GM12878 (cell line): ENCODE data around the gene GCSAM. TPM values are rescaled to one million over a fixed set of nuclear protein-coding genes. Genes with fewer than 3 reads are reported as not detected.

Experiments used
- ATAC-seq: fragments of 200-7000 bp; cut with Tn5 transposase; 3 replicates; pipeline ENCODE4 v1.9.1; 2020; ENCODE audit warnings: mild to moderate bottlenecking, moderate library complexity
- BruUV-seq: library from RNA; stranded (reverse); fragments of 400-500 nt; replicated peaks from 2 replicates; lab custom pipeline; 2021; lab: Mats Ljungman, UMichigan
- CTCF ChIA-PET: fragments of 300-600 bp; sonication (Branson Sonifier 250); formaldehyde crosslinking; extraction: SDS; loops from one replicate; lab custom pipeline; 2021; ENCODE audit warnings: inconsistent platforms; lab: Yijun Ruan, JAX
- POLR2A ChIA-PET: fragments of 350-600 bp; formaldehyde crosslinking; extraction: SDS; loops from one replicate; lab custom pipeline; 2021; ENCODE audit warnings: inconsistent platforms; lab: Charles Lee
- RAD21 ChIA-PET: fragments of 300-600 bp; sonication (Branson Sonifier 250); formaldehyde crosslinking; loops from one replicate; lab custom pipeline; 2023; ENCODE audit warnings: antibody characterized with exemption; ENCODE audit not compliant: unreplicated experiment; lab: Charles Lee
- SMC1A ChIA-PET: fragments of 300-600 bp; sonication (Branson Sonifier 250); formaldehyde crosslinking; loops from one replicate; lab custom pipeline; 2023; ENCODE audit not compliant: unreplicated experiment, uncharacterized antibody; lab: Charles Lee
- DNase-seq: peaks from one replicate; pipeline ENCODE4 v3.0.0-alpha.2; 2011; ENCODE audit warnings: low read depth, low spot score
- FAIRE-seq: peaks from 3 replicates; lab custom pipeline; 2011; peaks lifted over from hg19 to GRCh38; lab: Jason Lieb, UNC
- H2AFZ ChIP-seq: 2 replicates; pipeline ENCODE4 v1.6.0; 2011; ENCODE audit warnings: low read depth, low read length, control low read depth; ENCODE audit not compliant: control insufficient read depth
- H3K27ac ChIP-seq: 2 replicates; pipeline ENCODE4 v1.5.1; 2011; ENCODE audit warnings: control low read depth; ENCODE audit not compliant: control insufficient read depth, insufficient read depth
- H3K27me3 ChIP-seq, 2 experiments: replicated peaks in 1 of 2; 2 replicates each; pipeline versions ENCODE4 v1.6.0 to v1.6.1; 2011; ENCODE audit warnings: low read length in 1 of 2; ENCODE audit not compliant: control insufficient read depth in 2 of 2, insufficient read depth in 2 of 2
- H3K36me3 ChIP-seq, 2 experiments: 2 replicates each; pipeline ENCODE4 v1.5.1; 2011; ENCODE audit warnings: low read length in 1 of 2; ENCODE audit not compliant: control insufficient read depth in 2 of 2, insufficient read depth in 2 of 2
- H3K4me1 ChIP-seq: 2 replicates; pipeline ENCODE4 v1.6.1; 2011; ENCODE audit warnings: mild to moderate bottlenecking, low read length, moderate library complexity, mixed read lengths; ENCODE audit not compliant: control insufficient read depth, insufficient read depth
- H3K4me2 ChIP-seq: 2 replicates; pipeline ENCODE4 v1.6.0; 2011; ENCODE audit warnings: control low read depth; ENCODE audit not compliant: control insufficient read depth, insufficient read depth
- H3K4me3 ChIP-seq: fragments of 200-600 bp; sonication (generic); 2 replicates; pipeline ENCODE4 v1.5.1; 2016
- H3K79me2 ChIP-seq: 2 replicates; pipeline ENCODE4 v1.6.0; 2011; ENCODE audit warnings: low read length; ENCODE audit not compliant: control insufficient read depth, insufficient read depth
- H3K9ac ChIP-seq: 2 replicates; pipeline ENCODE4 v1.8.0; 2011; ENCODE audit warnings: low read length, control low read depth, mixed read lengths; ENCODE audit not compliant: control insufficient read depth, insufficient read depth
- H3K9me3 ChIP-seq: replicated peaks from 3 replicates; pipeline ENCODE4 v1.5.1; 2011; ENCODE audit warnings: mild to moderate bottlenecking, low read length; ENCODE audit not compliant: control insufficient read depth, insufficient read depth
- H4K20me1 ChIP-seq: 2 replicates; pipeline ENCODE4 v1.6.0; 2011; ENCODE audit not compliant: control insufficient read depth, insufficient read depth
- ATF2 ChIP-seq: IDR thresholded peaks from 2 replicates; pipeline ENCODE4 v1.6.1; 2012; ENCODE audit warnings: low read length, inconsistent platforms
- BCL11A ChIP-seq: IDR thresholded peaks from 2 replicates; pipeline ENCODE4 v1.6.1; 2011; ENCODE audit warnings: low read depth, low read length
- CEBPZ ChIP-seq: fragments of 150-350 bp; IDR thresholded peaks from 2 replicates; pipeline ENCODE4 v1.6.1; 2016; ENCODE audit warnings: low read depth, low read length
- CHD2 ChIP-seq: IDR thresholded peaks from 2 replicates; pipeline ENCODE4 v1.6.1; 2011; ENCODE audit warnings: low read depth, low read length, improper control_type of control experiment, borderline replicate concordance
- POLR2AphosphoS5 ChIP-seq: IDR thresholded peaks from 2 replicates; pipeline ENCODE4 v1.6.1; 2011; ENCODE audit warnings: mild to moderate bottlenecking, low read length, inconsistent platforms
- POU2F2 ChIP-seq: IDR thresholded peaks from 3 replicates; pipeline ENCODE4 v1.6.1; 2011; ENCODE audit warnings: low read depth, mild to moderate bottlenecking, low read length, borderline replicate concordance
- SMAD1 ChIP-seq: fragments of 450-650 bp; IDR thresholded peaks from 2 replicates; pipeline ENCODE4 v1.6.1; 2018; ENCODE audit warnings: mild to moderate bottlenecking, low read depth; ENCODE audit not compliant: partially characterized antibody
- TCF12 ChIP-seq: IDR thresholded peaks from 2 replicates; pipeline ENCODE4 v1.6.1; 2011; ENCODE audit warnings: low read depth, mild to moderate bottlenecking, low read length
- TCF3 ChIP-seq: IDR thresholded peaks from 2 replicates; pipeline ENCODE4 v1.6.1; 2012; ENCODE audit warnings: low read depth, mild to moderate bottlenecking, low read length, borderline replicate concordance; ENCODE audit not compliant: insufficient read depth
- ZBED1 ChIP-seq: IDR thresholded peaks from 2 replicates; pipeline ENCODE4 v1.6.1; 2016; ENCODE audit warnings: borderline replicate concordance
- WGBS: methylation state at CpG from one replicate; pipeline ENCODE4 v1.1.6; 2016; ENCODE audit warnings: low lambda C conversion rate; ENCODE audit not compliant: insufficient replicate concordance, insufficient coverage; ENCODE audit errors: missing lambda C conversion rate; 5-methylcytosine and 5-hydroxymethylcytosine counted together
- in situ Hi-C: fragments of 300-500 bp; cut with MboI; formaldehyde crosslinking; loops from 9 replicates; pipeline ENCODE4 v1.14.3; 2018; ENCODE audit warnings: mixed read lengths
- intact Hi-C: fragments of 100-400 bp; cut with micrococcal nuclease; formaldehyde crosslinking; loops from one replicate; pipeline ENCODE4 v1.14.2; 2022; ENCODE audit not compliant: unreplicated experiment
- polyA plus RNA-seq, 11 experiments: library from polyadenylated mRNA; depleted of rRNA in 4 of 11; unstranded in 6 of 11; stranded (reverse) in 5 of 11; fragments of >200 nt; fragmentation: Nextera tagmentation in 4 of 11; fragmentation: Illumina TruSeq in 1 of 11; extraction: Ambion mirVana in 4 of 11; extraction: Trizol in 1 of 11; gene quantifications; 1 replicate in 1 of 11; 2 replicates in 10 of 11; pipeline versions ENCODE4 v1.2.1 to v1.2.3, GENCODE V29; 2011 to 2016; ENCODE audit warnings: inconsistent platforms in 2 of 11, missing spikeins in 2 of 11, low read depth in 1 of 11
- total RNA-seq, 4 experiments: library from RNA; depleted of rRNA in 3 of 4; stranded (reverse); fragments of >200 nt in 3 of 4; fragmentation: Illumina TruSeq in 1 of 4; extraction: Trizol in 1 of 4; gene quantifications; 2 replicates each; pipeline versions ENCODE4 v1.2.1 to v1.2.3, GENCODE V29; 2013 to 2021
- TF ChIP-seq, protein P1 (sequence below): fragments of 450-650 bp; IDR thresholded peaks from 2 replicates; pipeline ENCODE4 v1.6.1; 2017; ENCODE audit warnings: mild to moderate bottlenecking, moderate library complexity

The GCSAM gene
- total and polyA plus RNA-seq, 10 of the 15 experiments (the other 5 are each of a cell fraction or from before 2014, with no cell fraction given), result 81.5 to 407 (median 107) TPM

DNA sequence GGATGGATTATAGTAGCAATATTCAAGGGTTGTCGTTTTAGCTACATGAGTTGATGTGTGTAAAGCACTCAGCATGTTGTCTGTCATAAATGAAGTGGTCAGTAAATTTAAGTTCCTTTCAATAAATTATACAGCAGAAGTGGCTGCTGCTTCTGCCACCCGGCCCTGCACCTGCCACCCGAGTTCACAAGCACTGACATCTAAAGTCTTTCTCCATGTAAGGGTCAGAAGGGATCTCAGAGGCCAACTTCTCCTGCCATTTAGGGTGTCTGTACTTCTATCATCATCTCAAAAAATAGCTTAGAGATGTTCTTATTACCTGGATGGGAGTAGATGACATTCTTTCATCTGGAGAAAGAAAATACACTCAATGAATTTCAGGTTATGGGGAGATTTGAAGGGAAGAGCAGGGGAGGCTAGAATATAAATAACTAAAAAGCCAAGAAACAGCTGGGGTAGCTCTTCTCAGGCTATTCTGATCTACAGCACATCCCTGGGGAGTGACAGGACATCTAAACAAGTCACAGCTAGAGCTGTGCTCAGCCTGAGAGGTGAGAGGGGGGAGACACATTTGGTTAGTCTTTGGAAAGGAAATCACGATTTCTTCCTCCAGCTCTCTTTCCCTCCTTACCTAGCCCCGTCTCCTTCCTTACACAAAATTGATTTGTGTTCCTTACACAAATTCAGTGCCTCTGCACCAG, 8.0 kb downstream of the GCSAM start (continued):
- 0 out of 3 replicates have a peak, but pooled peaks have one; percentile 5 for TF ChIP-seq POU2F2

GRCh38 chr3:112123548-112123947, 9.5 kb downstream of the GCSAM start:
- no peaks in the 10 kb centered on the region for H3K27me3 ChIP-seq
- no peak overlapping the region for H2AFZ ChIP-seq
- POLR2A ChIA-PET, result interaction anchor here (0.9 to 2.5 kb wide), 4 partner anchors 9 to 375 kb away, joined by 3 to 9 read pairs (median 3); partner anchors contain the start of gene GCSAM
- peak overlapping the region; percentile 46 for H3K4me2 ChIP-seq
- ATAC-seq (no peak; the same call in 2 of the 3 replicates), FAIRE-seq (no peak), DNase-seq (no peak)
- peak overlapping the region; percentile 91 for H3K27ac ChIP-seq
- H3K9me3 ChIP-seq, result no peaks in the 10 kb centered on the region
- H4K20me1 ChIP-seq, result no peaks in the 10 kb centered on the region
- intact Hi-C loops (no loop called here), in situ Hi-C loops (no loop called here)
- 3% methylated on average over 2 of the region's 2 CpGs for WGBS
- CTCF ChIA-PET, result interaction anchor here (0.7 to 18.1 kb wide), 9 partner anchors 6 to 397 kb away, joined by 3 to 226 read pairs (median 6); partner anchors contain the start of gene SLC9C1
- RAD21 ChIA-PET, result interaction anchor here (0.9 to 17.9 kb wide), 6 partner anchors 7 to 366 kb away, joined by 3 to 457 read pairs (median 8); partner anchors contain the start of gene GCSAM
- H3K36me3 ChIP-seq, result peaks cover 5 to 16% of the 10 kb centered on the region in 2 experiments; a peak in 2 of 4 replicates
- BruUV-seq, result no TSS peak
- SMC1A ChIA-PET, result interaction anchor here (1.0 to 18.5 kb wide), 3 partner anchors 6 to 13 kb away, joined by 5 to 489 read pairs (median 66); partner anchors contain the start of gene GCSAM
- peak overlapping the region; percentile 31 for H3K9ac ChIP-seq
- H3K79me2 ChIP-seq, result peaks cover 70% of the 10 kb centered on the region
- peaks cover 83% of the 10 kb centered on the region for H3K4me1 ChIP-seq
- H3K4me3 ChIP-seq, result no peak overlapping the region
- TF ChIP-seq BCL11A, result no peak
- no peak for TF ChIP-seq SMAD1
- TF ChIP-seq TCF3, result no peak
- 0 out of 2 replicates have a peak, but pooled peaks have one; percentile 7 for TF ChIP-seq CHD2
- TF ChIP-seq, protein P1, sequence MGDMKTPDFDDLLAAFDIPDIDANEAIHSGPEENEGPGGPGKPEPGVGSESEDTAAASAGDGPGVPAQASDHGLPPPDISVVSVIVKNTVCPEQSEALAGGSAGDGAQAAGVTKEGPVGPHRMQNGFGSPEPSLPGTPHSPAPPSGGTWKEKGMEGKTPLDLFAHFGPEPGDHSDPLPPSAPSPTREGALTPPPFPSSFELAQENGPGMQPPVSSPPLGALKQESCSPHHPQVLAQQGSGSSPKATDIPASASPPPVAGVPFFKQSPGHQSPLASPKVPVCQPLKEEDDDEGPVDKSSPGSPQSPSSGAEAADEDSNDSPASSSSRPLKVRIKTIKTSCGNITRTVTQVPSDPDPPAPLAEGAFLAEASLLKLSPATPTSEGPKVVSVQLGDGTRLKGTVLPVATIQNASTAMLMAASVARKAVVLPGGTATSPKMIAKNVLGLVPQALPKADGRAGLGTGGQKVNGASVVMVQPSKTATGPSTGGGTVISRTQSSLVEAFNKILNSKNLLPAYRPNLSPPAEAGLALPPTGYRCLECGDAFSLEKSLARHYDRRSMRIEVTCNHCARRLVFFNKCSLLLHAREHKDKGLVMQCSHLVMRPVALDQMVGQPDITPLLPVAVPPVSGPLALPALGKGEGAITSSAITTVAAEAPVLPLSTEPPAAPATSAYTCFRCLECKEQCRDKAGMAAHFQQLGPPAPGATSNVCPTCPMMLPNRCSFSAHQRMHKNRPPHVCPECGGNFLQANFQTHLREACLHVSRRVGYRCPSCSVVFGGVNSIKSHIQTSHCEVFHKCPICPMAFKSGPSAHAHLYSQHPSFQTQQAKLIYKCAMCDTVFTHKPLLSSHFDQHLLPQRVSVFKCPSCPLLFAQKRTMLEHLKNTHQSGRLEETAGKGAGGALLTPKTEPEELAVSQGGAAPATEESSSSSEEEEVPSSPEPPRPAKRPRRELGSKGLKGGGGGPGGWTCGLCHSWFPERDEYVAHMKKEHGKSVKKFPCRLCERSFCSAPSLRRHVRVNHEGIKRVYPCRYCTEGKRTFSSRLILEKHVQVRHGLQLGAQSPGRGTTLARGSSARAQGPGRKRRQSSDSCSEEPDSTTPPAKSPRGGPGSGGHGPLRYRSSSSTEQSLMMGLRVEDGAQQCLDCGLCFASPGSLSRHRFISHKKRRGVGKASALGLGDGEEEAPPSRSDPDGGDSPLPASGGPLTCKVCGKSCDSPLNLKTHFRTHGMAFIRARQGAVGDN, result peak; percentile 93
- TF ChIP-seq POLR2AphosphoS5, result peak; percentile 64
- TF ChIP-seq ZBED1, result peak; percentile 66; the same call in 1 of the 2 replicates
- TF ChIP-seq ATF2, result peak; percentile 55
- no peak for TF ChIP-seq CEBPZ
- TF ChIP-seq TCF12, result peak; percentile 63; the same call in 1 of the 2 replicates
